AG09319 (cell line): Measurements from ENCODE around the gene MYO5B.

ENCODE experiments used
- DNase-seq: peaks from one replicate; pipeline ENCODE4 v3.0.0-alpha.2; 2010; ENCODE audit warnings: low read depth; ENCODE audit errors: extremely low read depth
- CTCF ChIP-seq: IDR thresholded peaks from 2 replicates; pipeline ENCODE4 v1.5.1; 2011; ENCODE audit warnings: low read depth, mild to moderate bottlenecking, inconsistent platforms, low read length, moderate library complexity

The MYO5B gene

GRCh38 chr18:49827996-49828395 is 367.0 kb downstream of the MYO5B start:
- DNase-seq: no peak
- TF ChIP-seq CTCF: no peak

- DNase-seq: no peak
- TF ChIP-seq CTCF: no peak
Measured at GRCh38 chr18:49819823-49820671, 374.9 kb downstream of the MYO5B start.

- no peak for DNase-seq
- no peak for TF ChIP-seq CTCF
Measured at GRCh38 chr18:49819071-49819662, 375.8 kb downstream of the MYO5B start.

- DNase-seq: no peak
- no peak for TF ChIP-seq CTCF
Measured at GRCh38 chr18:49817947-49818346, 377.0 kb downstream of the MYO5B start.

- no peak for DNase-seq
- no peak for TF ChIP-seq CTCF
Measured at GRCh38 chr18:49815927-49816326, 379.0 kb downstream of the MYO5B start.

- peak; percentile 15 for DNase-seq
Measured at GRCh38 chr18:49814147-49814499, 380.8 kb downstream of the MYO5B start.

More at GRCh38 chr18:49814147-49814499, 380.8 kb downstream of the MYO5B start:
- TF ChIP-seq CTCF: no peak
